ENCODE measurements around the gene KCNJ11.
A peak's percentile ranks its signal among the peaks of the same experiment; 100 is the strongest.
"Not testable (repeated sequence)": the region's sequence is repeated elsewhere in the genome, so short reads cannot be mapped to it uniquely, and the experiment has no call there.

Gene KCNJ11

GRCh38 chr11:17388609-17389210 is at the start of gene KCNJ11:
KCNJ11 (minus strand) TSS chr11:17388659; CDS start chr11:17388091, 568 bp downstream.
- DNase-seq = peak; percentile 51

GRCh38 chr11:17437366-17437765 is 48.9 kb upstream of the KCNJ11 start:
- no peak for DNase-seq

- no peak for DNase-seq
Measured at GRCh38 chr11:17434108-17434507, 45.6 kb upstream of the KCNJ11 start.

GRCh38 chr11:17432002-17432401 is 43.5 kb upstream of the KCNJ11 start:
- no peak for DNase-seq

- no peak for DNase-seq
Measured at GRCh38 chr11:17431139-17431538, 42.7 kb upstream of the KCNJ11 start.

- no peak for DNase-seq
Measured at GRCh38 chr11:17430616-17431015, 42.2 kb upstream of the KCNJ11 start.

- no peak for DNase-seq
Measured at GRCh38 chr11:17428925-17429324, 40.5 kb upstream of the KCNJ11 start.

- DNase-seq = no peak
Measured at GRCh38 chr11:17428261-17428660, 39.8 kb upstream of the KCNJ11 start.

- not testable (repeated sequence) for DNase-seq
Measured at GRCh38 chr11:17426233-17426632, 37.8 kb upstream of the KCNJ11 start.

GRCh38 chr11:17423533-17424310 is 35.3 kb upstream of the KCNJ11 start:
- no peak for DNase-seq

- DNase-seq = no peak
Measured at GRCh38 chr11:17421781-17422180, 33.3 kb upstream of the KCNJ11 start.

- no peak for DNase-seq
Measured at GRCh38 chr11:17418444-17419081, 30.1 kb upstream of the KCNJ11 start.

- no peak for DNase-seq
Measured at GRCh38 chr11:17416492-17416891, 28.0 kb upstream of the KCNJ11 start.

GRCh38 chr11:17415523-17416104 is 27.2 kb upstream of the KCNJ11 start:
- DNase-seq = no peak

- DNase-seq = no peak
Measured at GRCh38 chr11:17414992-17415391, 26.5 kb upstream of the KCNJ11 start.

GRCh38 chr11:17414317-17414737 is 25.9 kb upstream of the KCNJ11 start:
- no peak for DNase-seq

- no peak for DNase-seq
Measured at GRCh38 chr11:17413414-17414316, 25.2 kb upstream of the KCNJ11 start.

- no peak for DNase-seq
Measured at GRCh38 chr11:17412488-17413180, 24.2 kb upstream of the KCNJ11 start.

- DNase-seq = no peak
Measured at GRCh38 chr11:17411418-17411817, 23.0 kb upstream of the KCNJ11 start.

GRCh38 chr11:17410606-17411379 is 22.3 kb upstream of the KCNJ11 start:
- no peak for DNase-seq

- DNase-seq = no peak
Measured at GRCh38 chr11:17408641-17409040, 20.2 kb upstream of the KCNJ11 start.
